Stimulated activated CD4-positive, alpha-beta T cell treated with anti-CD3 and anti-CD28 coated beads, Interleukin-2, amount 100 ng/mL, for 24 hours (primary cell): Measurements from ENCODE around the gene OR7E24.

Source experiments
- DNase-seq, 2 donors: peaks; one replicate each; pipeline ENCODE4 v3.0.0-alpha.2; 2020

The OR7E24 gene

GRCh38 chr19:9250630-9251029 lies at the start of gene OR7E24:
Gene OR7E24, plus strand, starts transcription at chr19:9250930. Its CDS starts 114 bp downstream, at chr19:9251044.
- no peak for DNase-seq

- peak; percentile 70 to 74 for DNase-seq
Measured at GRCh38 chr19:9205501-9206113, 45.1 kb upstream of the OR7E24 start.

- no peak for DNase-seq
Measured at GRCh38 chr19:9219489-9219888, 31.2 kb upstream of the OR7E24 start, which contains the start of gene OR7D4. Gene OR7D4, minus strand, starts transcription at chr19:9219589. Its CDS starts 4,752 bp downstream, at chr19:9214837.

DNA sequence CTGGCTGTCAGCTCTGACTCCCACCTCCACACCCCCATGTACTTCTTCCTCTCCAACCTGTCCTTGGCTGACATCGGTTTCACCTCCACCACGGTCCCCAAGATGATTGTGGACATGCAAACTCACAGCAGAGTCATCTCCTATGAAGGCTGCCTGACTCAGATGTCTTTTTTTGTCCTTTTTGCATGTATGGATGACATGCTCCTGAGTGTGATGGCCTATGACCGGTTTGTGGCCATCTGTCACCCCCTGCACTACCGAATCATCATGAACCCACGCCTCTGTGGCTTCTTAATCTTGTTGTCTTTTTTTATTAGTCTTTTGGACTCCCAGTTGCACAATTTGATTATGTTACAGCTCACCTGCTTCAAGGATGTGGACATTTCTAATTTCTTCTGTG lies 506 bp downstream of the OR7E24 start:
- no peak for DNase-seq

DNA sequence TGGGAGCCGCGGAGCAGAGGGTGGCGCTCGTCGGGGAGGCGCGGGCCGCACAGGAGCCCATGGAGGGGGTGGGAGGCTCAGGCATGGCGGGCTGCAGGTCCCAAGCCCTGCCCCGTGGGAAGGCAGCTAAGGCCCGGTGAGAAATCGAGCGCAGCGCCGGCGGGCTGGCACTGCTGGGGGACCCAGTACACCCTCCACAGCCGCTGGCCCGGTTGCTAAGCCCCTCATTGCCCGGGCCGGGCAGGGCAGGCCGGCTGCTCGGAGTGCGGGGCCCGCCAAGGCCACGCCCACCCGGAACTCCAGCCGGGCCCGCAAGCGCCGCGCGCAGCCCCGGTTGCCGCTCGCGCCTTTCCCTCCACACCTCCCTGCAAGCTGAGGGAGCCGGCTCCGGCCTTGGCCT lies 32.8 kb downstream of the OR7E24 start:
- peak in 1 of 2 donors; percentile 19 for DNase-seq

DNA sequence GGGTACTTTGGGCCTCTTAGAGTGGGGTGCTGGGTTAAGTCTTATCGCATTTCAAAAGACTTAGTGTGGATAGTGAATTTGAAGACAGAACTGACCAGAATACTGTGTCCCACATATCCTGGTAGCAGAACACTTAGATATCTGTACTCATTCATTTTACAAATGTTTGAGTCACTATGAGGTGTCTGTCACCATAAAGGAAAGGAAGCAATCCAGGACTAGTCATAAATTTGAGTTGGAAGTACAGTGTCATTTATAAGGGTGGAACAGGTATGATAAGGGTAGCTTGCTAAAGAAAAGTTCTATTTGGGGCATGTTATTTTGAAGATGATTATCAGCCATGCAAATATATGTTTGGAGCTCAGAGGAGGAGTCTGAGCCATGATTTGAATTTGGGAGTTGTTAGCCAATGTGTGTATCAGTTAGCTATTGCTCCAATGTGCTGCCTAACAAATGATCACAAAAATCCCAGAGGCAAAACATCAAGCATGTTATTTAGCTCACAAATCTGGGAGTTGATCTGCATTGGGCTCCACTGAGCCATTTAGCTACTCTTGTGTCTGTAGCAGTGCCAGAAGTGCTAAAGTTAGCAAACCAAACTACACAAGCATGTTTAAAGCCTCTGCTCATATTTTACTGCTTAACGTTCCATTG lies 38.6 kb downstream of the OR7E24 start:
- DNase-seq: no peak

GRCh38 chr19:9295411-9295849 lies 44.7 kb downstream of the OR7E24 start:
- DNase-seq: no peak

DNA sequence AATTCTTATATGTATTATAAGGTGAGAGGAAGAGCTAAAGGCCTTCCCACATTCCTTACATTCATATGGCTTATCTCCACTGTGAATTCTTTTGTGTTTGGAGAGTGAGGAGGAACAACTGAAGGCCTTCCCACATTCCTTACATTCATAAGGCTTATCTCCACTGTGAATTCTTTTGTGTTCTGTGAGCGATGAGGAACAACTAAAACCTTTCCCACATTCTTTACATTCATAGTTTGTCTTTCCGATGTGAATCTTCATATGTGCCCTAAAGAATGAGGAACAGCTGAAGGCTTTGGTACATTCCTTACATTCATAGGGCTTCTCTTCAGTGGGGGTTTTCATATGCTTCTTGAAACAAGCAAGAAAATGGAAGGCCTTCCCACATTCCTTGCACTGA lies 45.6 kb downstream of the OR7E24 start:
- no peak for DNase-seq
